B cell (primary cell): Measurements from ENCODE around the gene MAP3K5. TPM values are rescaled to one million over a fixed set of nuclear protein-coding genes. Genes with fewer than 3 reads are reported as not detected.

Source experiments
- ATAC-seq: fragments of 200-7000 bp; cut with Tn5 transposase; one replicate; pipeline ENCODE4 v1.10.0; 2021; ENCODE audit warnings: low read depth, mild to moderate bottlenecking, moderate number of reproducible peaks, moderate library complexity
- CTCF ChIA-PET: fragments of 350-600 bp; sonication (Branson Sonifier 250); formaldehyde crosslinking; loops from one replicate; lab custom pipeline; 2021; ENCODE audit warnings: antibody characterized with exemption, inconsistent platforms; lab: Charles Lee
- POLR2A ChIA-PET: fragments of 350-600 bp; sonication (Branson Sonifier 250); formaldehyde crosslinking; loops from one replicate; lab custom pipeline; 2021; ENCODE audit warnings: antibody characterized with exemption; lab: Charles Lee
- DNase-seq: peaks from one replicate; pipeline ENCODE4 v3.0.0; 2013
- H2AFZ ChIP-seq: 2 replicates; pipeline ENCODE4 v1.6.1; 2012; ENCODE audit warnings: mild to moderate bottlenecking, low read depth, low read length; ENCODE audit not compliant: insufficient read depth, poor library complexity, severe bottlenecking
- H3K27ac ChIP-seq, 2 donors: 1 replicate in 1 of 2; 2 replicates in 1 of 2; pipeline ENCODE4 v1.5.1; 2012 to 2013; ENCODE audit warnings: low read length in 2 of 2, mild to moderate bottlenecking in 2 of 2, moderate library complexity in 1 of 2
- H3K27me3 ChIP-seq, 4 experiments: fragments of 200-600 bp in 1 of 4; sonication (generic) in 1 of 4; replicated peaks in 1 of 4; 1 replicate in 2 of 4; 2 replicates in 2 of 4; pipeline versions ENCODE4 v1.6.1 to v1.7.0; 2013 to 2016; ENCODE audit warnings: low read length in 3 of 4, mild to moderate bottlenecking in 2 of 4, mixed read lengths in 1 of 4, moderate library complexity in 1 of 4; ENCODE audit not compliant: insufficient read depth in 4 of 4, control insufficient read depth in 3 of 4; ENCODE audit errors: control extremely low read depth in 1 of 4
- H3K36me3 ChIP-seq, 2 experiments: replicated peaks in 1 of 2; 1 replicate in 1 of 2; 2 replicates in 1 of 2; pipeline versions ENCODE4 v1.6.1 to v1.7.1; 2013; ENCODE audit warnings: low read length in 1 of 2; ENCODE audit not compliant: insufficient read depth in 2 of 2, control insufficient read depth in 1 of 2; ENCODE audit errors: control extremely low read depth in 1 of 2, extremely low read depth in 1 of 2
- H3K4me1 ChIP-seq, 2 donors: fragments of 200-600 bp in 1 of 2; sonication (generic) in 1 of 2; 1 replicate in 1 of 2; 2 replicates in 1 of 2; pipeline versions ENCODE4 v1.5.1 to v1.6.1; 2013 to 2017; ENCODE audit warnings: low read length in 2 of 2; ENCODE audit not compliant: control insufficient read depth in 2 of 2, insufficient read depth in 2 of 2
- H3K4me2 ChIP-seq: replicated peaks from 2 replicates; pipeline ENCODE3; 2012; ENCODE audit warnings: mild to moderate bottlenecking, low read depth, low read length; ENCODE audit not compliant: poor library complexity, severe bottlenecking
- H3K4me3 ChIP-seq, 5 experiments: fragments of 200-600 bp in 1 of 5; sonication (generic) in 1 of 5; 1 replicate in 3 of 5; 2 replicates in 2 of 5; pipeline versions ENCODE4 v1.5.1 to v1.7.0; 2011 to 2016; ENCODE audit warnings: low read length in 4 of 5, mild to moderate bottlenecking in 4 of 5, low read depth in 2 of 5, control low read depth in 1 of 5, moderate library complexity in 1 of 5; ENCODE audit not compliant: insufficient read depth in 1 of 5; ENCODE audit errors: control extremely low read depth in 1 of 5, extremely low read depth in 1 of 5
- H3K79me2 ChIP-seq: fragments of 200-600 bp; sonication (generic); one replicate; pipeline ENCODE4 v1.6.0; 2016; ENCODE audit warnings: low read length; ENCODE audit not compliant: control insufficient read depth, insufficient read depth
- H3K9ac ChIP-seq: fragments of 200-600 bp; sonication (generic); 2 replicates; pipeline ENCODE4 v1.6.1; 2017; ENCODE audit warnings: mild to moderate bottlenecking, low read length, moderate library complexity
- H3K9me3 ChIP-seq, 3 donors: one replicate each; pipeline versions ENCODE4 v1.6.1 to v1.7.1; 2013; ENCODE audit warnings: low read length in 2 of 3; ENCODE audit not compliant: control insufficient read depth in 2 of 3, insufficient read depth in 1 of 3; ENCODE audit errors: control extremely low read depth in 1 of 3
- H4K20me1 ChIP-seq: 2 replicates; pipeline ENCODE4 v1.6.0; 2012; ENCODE audit warnings: mild to moderate bottlenecking, low read length; ENCODE audit not compliant: insufficient read depth, control insufficient read depth, poor library complexity, severe bottlenecking
- H3K27ac Mint-ChIP-seq: one replicate; pipeline ENCODE4 v1.8.0; 2021; ENCODE audit warnings: mixed read lengths
- H3K27me3 Mint-ChIP-seq: one replicate; pipeline ENCODE4 v1.8.0; 2021; ENCODE audit warnings: mixed read lengths
- H3K4me1 Mint-ChIP-seq: one replicate; pipeline ENCODE4 v1.8.0; 2021; ENCODE audit warnings: mixed read lengths
- H3K4me3 Mint-ChIP-seq: one replicate; pipeline ENCODE4 v1.8.0; 2021; ENCODE audit warnings: mixed read lengths
- H3K9me3 Mint-ChIP-seq: one replicate; pipeline ENCODE4 v1.8.0; 2022; ENCODE audit warnings: mixed read lengths; ENCODE audit not compliant: insufficient read depth
- EZH2 ChIP-seq: IDR thresholded peaks from 2 replicates; pipeline ENCODE4 v1.6.1; 2012; ENCODE audit warnings: borderline replicate concordance, low read depth, mild to moderate bottlenecking, moderate library complexity, low read length; ENCODE audit not compliant: insufficient read depth, poor library complexity, severe bottlenecking
- WGBS: methylation state at CpG from one replicate; pipeline ENCODE4 v1.1.5; 2013; ENCODE audit warnings: missing lambda C conversion rate; ENCODE audit not compliant: insufficient coverage; 5-methylcytosine and 5-hydroxymethylcytosine counted together
- intact Hi-C: fragments of 100-400 bp; cut with micrococcal nuclease; formaldehyde crosslinking; loops from one replicate; pipeline ENCODE4 v1.10.0; 2022
- polyA plus RNA-seq: library from polyadenylated mRNA; depleted of rRNA; stranded (reverse); fragments of >200 nt; gene quantifications from 2 replicates; pipeline ENCODE4 v1.2.3, GENCODE V29; 2012
- total RNA-seq, 2 donors: library from RNA; stranded (reverse); fragments of 120-200 nt in 1 of 2; gene quantifications; 1 replicate in 1 of 2; 2 replicates in 1 of 2; pipeline versions ENCODE4 v1.2.3 to v1.2.4, GENCODE V29; 2013 to 2022
- TF ChIP-seq, protein P1 (sequence below): fragments of 200-600 bp; IDR thresholded peaks from one replicate; pipeline ENCODE4 v1.8.0; 2022; ENCODE audit warnings: antibody characterized with exemption, mild to moderate bottlenecking

The MAP3K5 gene
- total and polyA plus RNA-seq, 2 donors (not counting 1 experiment from before 2014, with no cell fraction given), result 5.7 to 34.1 TPM

GRCh38 chr6:136520517-136520916, 271.8 kb downstream of the MAP3K5 start:
- POLR2A ChIA-PET, result no interaction called here

GRCh38 chr6:136517582-136517981, 274.7 kb downstream of the MAP3K5 start:
- no CpG with 5 or more reads among the region's 3 CpGs for whole genome bisulfite sequencing
- Histone ChIP-seq H3K4me2 (no peak overlapping the region), H3K9ac (no peak overlapping the region), H3K27ac (no peak overlapping the region), H3K27me3 (peaks cover 0 to 5% (median 0%) of the 10 kb centered on the region in 4 experiments), H3K4me1 (no peaks in the 10 kb centered on the region), H3K79me2 (no peaks in the 10 kb centered on the region), H2AFZ (no peak overlapping the region), H3K36me3 (no peaks in the 10 kb centered on the region), H4K20me1 (no peaks in the 10 kb centered on the region), H3K9me3 (no peaks in the 10 kb centered on the region), H3K4me3 (no peak overlapping the region)
- Mint-ChIP-seq H3K4me3 (no peak overlapping the region), H3K9me3 (no peaks in the 10 kb centered on the region), H3K27me3 (peaks cover 47% of the 10 kb centered on the region), H3K4me1 (no peaks in the 10 kb centered on the region), H3K27ac (no peak overlapping the region)
- ChIA-PET CTCF (no interaction called here), POLR2A (no interaction called here)
- TF ChIP-seq, protein P1, sequence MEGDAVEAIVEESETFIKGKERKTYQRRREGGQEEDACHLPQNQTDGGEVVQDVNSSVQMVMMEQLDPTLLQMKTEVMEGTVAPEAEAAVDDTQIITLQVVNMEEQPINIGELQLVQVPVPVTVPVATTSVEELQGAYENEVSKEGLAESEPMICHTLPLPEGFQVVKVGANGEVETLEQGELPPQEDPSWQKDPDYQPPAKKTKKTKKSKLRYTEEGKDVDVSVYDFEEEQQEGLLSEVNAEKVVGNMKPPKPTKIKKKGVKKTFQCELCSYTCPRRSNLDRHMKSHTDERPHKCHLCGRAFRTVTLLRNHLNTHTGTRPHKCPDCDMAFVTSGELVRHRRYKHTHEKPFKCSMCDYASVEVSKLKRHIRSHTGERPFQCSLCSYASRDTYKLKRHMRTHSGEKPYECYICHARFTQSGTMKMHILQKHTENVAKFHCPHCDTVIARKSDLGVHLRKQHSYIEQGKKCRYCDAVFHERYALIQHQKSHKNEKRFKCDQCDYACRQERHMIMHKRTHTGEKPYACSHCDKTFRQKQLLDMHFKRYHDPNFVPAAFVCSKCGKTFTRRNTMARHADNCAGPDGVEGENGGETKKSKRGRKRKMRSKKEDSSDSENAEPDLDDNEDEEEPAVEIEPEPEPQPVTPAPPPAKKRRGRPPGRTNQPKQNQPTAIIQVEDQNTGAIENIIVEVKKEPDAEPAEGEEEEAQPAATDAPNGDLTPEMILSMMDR, result no peak
- TF ChIP-seq EZH2, result no peak
- ATAC-seq, result no peak
- no peak for DNase-seq
- intact Hi-C loops, result no loop called here

More at GRCh38 chr6:136520517-136520916, 271.8 kb downstream of the MAP3K5 start:
- Histone ChIP-seq H3K9me3 (no peaks in the 10 kb centered on the region), H3K36me3 (no peaks in the 10 kb centered on the region), H3K9ac (no peak overlapping the region), H3K4me1 (peaks cover 3% of the 10 kb centered on the region in 2 donors), H3K4me2 (no peak overlapping the region), H3K27ac (no peak overlapping the region), H3K4me3 (no peak overlapping the region), H4K20me1 (no peaks in the 10 kb centered on the region), H3K27me3 (peaks cover 0 to 5% (median 0%) of the 10 kb centered on the region in 4 experiments), H2AFZ (no peak overlapping the region), H3K79me2 (no peaks in the 10 kb centered on the region)
- CTCF ChIA-PET, result no interaction called here
- 98% methylated on average over 3 of the region's 3 CpGs for WGBS
- no peak for ATAC-seq
- no peak overlapping the region for H3K27ac Mint-ChIP-seq
- no peak overlapping the region for H3K4me3 Mint-ChIP-seq
- intact Hi-C loops, result no loop called here
- peaks cover 6% of the 10 kb centered on the region for H3K4me1 Mint-ChIP-seq
- peaks cover 35% of the 10 kb centered on the region for H3K27me3 Mint-ChIP-seq
- no peaks in the 10 kb centered on the region for H3K9me3 Mint-ChIP-seq
- no peak for DNase-seq
- TF ChIP-seq EZH2, result no peak
- TF ChIP-seq, protein P1, result no peak
